ENCODE data around the gene MTIF3.

DNA sequence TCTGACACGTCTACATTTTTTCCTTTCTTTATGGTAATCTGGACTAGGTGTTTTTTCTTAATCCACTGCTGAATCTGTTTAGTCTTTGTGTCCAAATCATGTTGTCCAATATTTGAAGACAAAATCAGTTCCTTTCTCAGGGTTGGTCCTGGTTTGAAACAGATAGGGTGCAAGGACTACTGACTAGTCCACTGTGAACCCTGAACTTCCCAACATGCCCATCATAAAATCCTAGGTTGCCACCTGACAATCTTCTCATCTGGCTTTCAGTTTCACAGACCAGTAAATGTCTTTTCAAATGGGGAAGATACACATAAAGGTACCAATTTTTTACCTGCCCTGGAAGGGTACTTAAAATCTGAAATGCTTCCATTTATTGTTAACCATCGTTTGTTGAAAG lies 13.2 kb downstream of the MTIF3 start:
- no peak for TF ChIP-seq POLR2AphosphoS5 (IDR thresholded peaks at IDR 0.05; ENCODE audit: borderline replicate concordance, low read depth, low read length)
- TF ChIP-seq EZH2 (IDR thresholded peaks at IDR 0.05), result no peak
- TF ChIP-seq FOXP2 (optimal IDR thresholded peaks at IDR 0.05; ENCODE audit: control extremely low read depth, extremely low read length, insufficient read depth), result no peak

Data from SK-N-MC (cell line).